Omental fat pad (tissue), 4 donors: ENCODE measurements around the gene SLK. TPM values are rescaled to one million over a fixed set of nuclear protein-coding genes. Genes with fewer than 3 reads are reported as not detected.
A peak's percentile ranks its signal among the peaks of the same experiment; 100 is the strongest.

Experiments used
- ATAC-seq: fragments of 150-250 bp; one replicate; pipeline ENCODE4 v1.9.1; 2016; ENCODE audit warnings: mild to moderate bottlenecking, moderate library complexity; ENCODE audit not compliant: low FRiP score
- DNase-seq: peaks from one replicate; pipeline ENCODE4 v3.0.0-alpha.2; 2019; ENCODE audit warnings: low spot score
- CTCF ChIP-seq, 3 donors: fragments of 450-650 bp; IDR thresholded peaks; one replicate each; pipeline ENCODE4 v1.5.1; 2016 to 2017; ENCODE audit warnings: antibody characterized with exemption in 3 of 3, mild to moderate bottlenecking in 3 of 3, moderate library complexity in 2 of 3
- total RNA-seq, 4 donors: library from RNA; depleted of rRNA; stranded (reverse); fragments of >200 nt; gene quantifications; one replicate each; pipeline ENCODE4 v1.1.0, GENCODE V29; 2016

SLK gene
- total RNA-seq, 4 donors from 2014 or later, result 49.0 to 97.0 (median 61.8) TPM

GRCh38 chr10:103951942-103952341 lies 15.0 kb upstream of the SLK start:
- ATAC-seq (no peak), DNase-seq (no peak)
- no peak for TF ChIP-seq CTCF (IDR thresholded peaks at IDR 0.05)

GRCh38 chr10:103954543-103954942 lies 12.4 kb upstream of the SLK start:
- no peak for TF ChIP-seq CTCF (IDR thresholded peaks at IDR 0.05)
- DNase-seq (no peak), ATAC-seq (no peak)

- TF ChIP-seq CTCF (IDR thresholded peaks at IDR 0.05), result no peak
- DNase-seq (no peak), ATAC-seq (no peak)
These were observed 7.9 kb upstream of the SLK start for GRCh38 chr10:103958996-103959395.

- peak; percentile 88 for ATAC-seq
- TF ChIP-seq CTCF (IDR thresholded peaks at IDR 0.05), result no peak
These were observed 6.8 kb upstream of the SLK start for GRCh38 chr10:103960103-103960502.

GRCh38 chr10:103967448-103968071 lies 620 bp downstream of the SLK start:
- DNase-seq (no peak), ATAC-seq (peak; percentile 66)
- TF ChIP-seq CTCF (IDR thresholded peaks at IDR 0.05), result no peak

More at GRCh38 chr10:103960103-103960502, 6.8 kb upstream of the SLK start:
- no peak for DNase-seq

- no peak for DNase-seq
- no peak for TF ChIP-seq CTCF (IDR thresholded peaks at IDR 0.05)
- no peak for ATAC-seq
These were observed 1.8 kb downstream of the SLK start for GRCh38 chr10:103968441-103969391.
